ENCODE measurements around the gene C11orf71.

Gene C11orf71

GRCh38 chr11:114398303-114398920 is 1.9 kb downstream of the C11orf71 start:
- no peak for DNase-seq

GRCh38 chr11:114397349-114397982 is 2.8 kb downstream of the C11orf71 start:
- DNase-seq = no peak

- DNase-seq = no peak
These were observed 3.4 kb downstream of the C11orf71 start for GRCh38 chr11:114396916-114397315.

GRCh38 chr11:114395736-114396135 is 4.6 kb downstream of the C11orf71 start:
- no peak for DNase-seq

- DNase-seq = no peak
These were observed 7.3 kb downstream of the C11orf71 start for GRCh38 chr11:114392735-114393667.

- DNase-seq = no peak
These were observed 13.8 kb downstream of the C11orf71 start for GRCh38 chr11:114386545-114386944.

- no peak for DNase-seq
These were observed 14.2 kb downstream of the C11orf71 start for GRCh38 chr11:114386131-114386530.

GRCh38 chr11:114384487-114384886 is 15.8 kb downstream of the C11orf71 start:
- no peak for DNase-seq

GRCh38 chr11:114382509-114382908 is 17.8 kb downstream of the C11orf71 start:
- DNase-seq = no peak

- DNase-seq = no peak
These were observed 20.8 kb downstream of the C11orf71 start for GRCh38 chr11:114379394-114380069.

- DNase-seq = no peak
These were observed 22.6 kb downstream of the C11orf71 start for GRCh38 chr11:114377612-114378267.

GRCh38 chr11:114375052-114375451 is 25.3 kb downstream of the C11orf71 start:
- no peak for DNase-seq

GRCh38 chr11:114368918-114369680 is 31.2 kb downstream of the C11orf71 start:
- no peak for DNase-seq

GRCh38 chr11:114367244-114367957 is 32.9 kb downstream of the C11orf71 start:
- DNase-seq = no peak

GRCh38 chr11:114366331-114367243 is 33.7 kb downstream of the C11orf71 start:
- no peak for DNase-seq

GRCh38 chr11:114362958-114363357 is 37.4 kb downstream of the C11orf71 start:
- no peak for DNase-seq

GRCh38 chr11:114362326-114362725 is 38.0 kb downstream of the C11orf71 start:
- no peak for DNase-seq

GRCh38 chr11:114359342-114359741 is 41.0 kb downstream of the C11orf71 start:
- no peak for DNase-seq

- DNase-seq = no peak
These were observed 41.6 kb downstream of the C11orf71 start for GRCh38 chr11:114358716-114359115.

GRCh38 chr11:114354076-114354475 is 46.2 kb downstream of the C11orf71 start:
- no peak for DNase-seq
